ENCODE measurements around the gene FOXI2.

The FOXI2 gene

DNA sequence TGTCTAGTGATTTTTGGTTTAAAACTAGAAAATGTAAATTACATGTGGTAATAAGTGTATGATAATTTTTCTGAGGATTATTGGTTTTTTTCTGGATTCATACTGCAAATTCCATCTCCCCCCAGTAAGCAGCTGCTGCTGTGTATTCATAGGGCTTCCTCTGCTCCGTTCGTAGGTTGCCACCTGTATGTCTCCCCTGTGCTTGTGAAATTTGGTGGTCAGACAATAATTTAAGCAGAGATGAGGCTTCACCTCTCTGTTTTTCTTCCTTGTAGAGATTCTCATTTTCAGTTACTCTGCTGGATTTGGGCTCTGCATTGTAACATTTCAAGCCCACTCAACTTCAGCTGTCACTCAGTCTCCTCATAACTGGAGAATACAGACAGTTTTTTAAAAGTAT lies 50.9 kb downstream of the FOXI2 start:
- Histone ChIP-seq H3K9me3 (ENCODE audit: control insufficient read depth, insufficient read depth, low read depth, low read length) (no peaks in the 10 kb centered on the region; the same call in none of the 2 replicates), H3K4me3 (ENCODE audit: low read depth, low read length) (no peak overlapping the region), H3K36me3 (ENCODE audit: control insufficient read depth, insufficient read depth, low read length) (no peaks in the 10 kb centered on the region), H3K4me1 (ENCODE audit: control insufficient read depth, insufficient read depth, low read length) (no peaks in the 10 kb centered on the region), H3K27me3 (ENCODE audit: control insufficient read depth, insufficient read depth, low read length) (no peaks in the 10 kb centered on the region), H3K27ac (ENCODE audit: low read depth, low read length) (no peak overlapping the region), H3K9ac (ENCODE audit: low read length) (no peak overlapping the region)

DNA sequence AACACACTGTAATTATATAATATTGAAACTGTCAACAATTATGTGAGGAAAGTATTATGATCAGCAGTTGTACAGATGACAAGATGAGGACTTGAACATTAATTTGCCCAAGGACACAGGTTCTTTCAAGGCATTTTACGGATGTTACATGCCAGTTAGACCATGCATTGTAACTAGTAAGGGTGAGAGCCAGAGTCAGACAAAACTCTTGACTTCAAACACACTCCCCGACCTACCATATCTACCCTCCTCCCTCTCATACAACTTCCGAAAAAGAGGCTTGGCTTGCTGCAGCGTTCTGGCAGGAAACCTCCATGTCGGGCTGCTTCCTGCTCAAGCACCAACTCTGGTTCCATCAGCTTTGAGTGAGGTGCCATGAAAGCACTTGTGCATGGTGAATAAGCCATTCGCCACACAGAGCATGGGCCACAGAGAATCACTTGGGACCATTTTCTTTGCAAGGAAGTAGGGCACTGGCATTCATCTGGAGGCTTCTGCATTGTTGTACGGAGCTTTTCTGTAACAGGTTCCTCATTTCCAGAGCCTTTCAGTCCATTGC lies 53.2 kb downstream of the FOXI2 start:
- H3K36me3 ChIP-seq (ENCODE audit: control insufficient read depth, insufficient read depth, low read length): no peaks in the 10 kb centered on the region
- no peaks in the 10 kb centered on the region; the same call in 1 of the 2 replicates for H3K27me3 ChIP-seq (ENCODE audit: control insufficient read depth, insufficient read depth, low read length)
- H3K9me3 ChIP-seq (ENCODE audit: control insufficient read depth, insufficient read depth, low read depth, low read length): no peaks in the 10 kb centered on the region; the same call in 1 of the 2 replicates
- H3K27ac ChIP-seq (ENCODE audit: low read depth, low read length): no peak overlapping the region
- H3K4me1 ChIP-seq (ENCODE audit: control insufficient read depth, insufficient read depth, low read length): no peaks in the 10 kb centered on the region
- H3K4me3 ChIP-seq (ENCODE audit: low read depth, low read length): no peak overlapping the region
- no peak overlapping the region for H3K9ac ChIP-seq (ENCODE audit: low read length)

All from HUES6 (cell line).